ENCODE results near the gene STAT3. TPM values are rescaled to one million over a fixed set of nuclear protein-coding genes. Genes with fewer than 3 reads are reported as not detected.

The STAT3 gene
- total and polyA plus RNA-seq, 9 of the 15 experiments (the other 6 are each of a cell fraction or from before 2014, with no cell fraction given), result 90.0 to 179 (median 114) TPM

DNA sequence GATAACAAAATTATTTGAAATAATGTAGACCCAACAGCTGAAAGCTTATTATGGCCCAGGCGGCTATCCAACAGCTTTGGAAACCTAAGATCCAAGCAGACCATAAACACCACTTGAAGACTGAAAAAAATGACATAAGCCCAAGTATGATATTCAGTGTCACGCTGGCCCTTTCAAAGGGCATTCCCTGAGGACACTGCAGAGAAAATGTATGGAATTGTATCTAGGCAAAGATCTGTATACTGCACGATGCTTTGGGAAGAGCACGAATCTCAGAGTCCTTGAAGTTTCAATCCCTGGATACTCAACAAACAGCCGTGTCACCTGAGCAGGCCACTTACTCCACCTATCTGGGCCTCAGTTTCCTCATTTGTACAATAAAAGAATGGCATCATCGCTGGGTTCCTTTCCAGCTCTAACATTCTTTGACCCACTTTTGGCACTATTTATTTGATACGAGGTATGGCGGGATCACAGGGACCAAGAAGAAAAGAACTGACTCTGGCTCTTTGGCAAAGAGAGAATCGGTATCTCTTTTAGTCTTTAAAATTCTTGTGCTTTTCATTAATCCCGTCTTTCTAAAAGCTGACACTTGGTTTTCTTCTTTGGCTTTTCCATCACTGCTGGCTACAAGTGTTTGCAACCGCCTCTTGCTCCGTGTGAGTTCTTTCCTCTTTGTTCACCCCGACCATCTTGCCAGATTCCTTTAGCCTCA is 113.3 kb downstream of the STAT3 start (continued):
- TF ChIP-seq, protein P1, sequence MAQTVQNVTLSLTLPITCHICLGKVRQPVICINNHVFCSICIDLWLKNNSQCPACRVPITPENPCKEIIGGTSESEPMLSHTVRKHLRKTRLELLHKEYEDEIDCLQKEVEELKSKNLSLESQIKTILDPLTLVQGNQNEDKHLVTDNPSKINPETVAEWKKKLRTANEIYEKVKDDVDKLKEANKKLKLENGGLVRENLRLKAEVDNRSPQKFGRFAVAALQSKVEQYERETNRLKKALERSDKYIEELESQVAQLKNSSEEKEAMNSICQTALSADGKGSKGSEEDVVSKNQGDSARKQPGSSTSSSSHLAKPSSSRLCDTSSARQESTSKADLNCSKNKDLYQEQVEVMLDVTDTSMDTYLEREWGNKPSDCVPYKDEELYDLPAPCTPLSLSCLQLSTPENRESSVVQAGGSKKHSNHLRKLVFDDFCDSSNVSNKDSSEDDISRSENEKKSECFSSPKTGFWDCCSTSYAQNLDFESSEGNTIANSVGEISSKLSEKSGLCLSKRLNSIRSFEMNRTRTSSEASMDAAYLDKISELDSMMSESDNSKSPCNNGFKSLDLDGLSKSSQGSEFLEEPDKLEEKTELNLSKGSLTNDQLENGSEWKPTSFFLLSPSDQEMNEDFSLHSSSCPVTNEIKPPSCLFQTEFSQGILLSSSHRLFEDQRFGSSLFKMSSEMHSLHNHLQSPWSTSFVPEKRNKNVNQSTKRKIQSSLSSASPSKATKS (CRISPR knock-in tag; IDR thresholded peaks at IDR 0.05), result 0 out of 2 replicates have a peak, but pooled peaks have one; percentile 6
- TF ChIP-seq, protein P2, sequence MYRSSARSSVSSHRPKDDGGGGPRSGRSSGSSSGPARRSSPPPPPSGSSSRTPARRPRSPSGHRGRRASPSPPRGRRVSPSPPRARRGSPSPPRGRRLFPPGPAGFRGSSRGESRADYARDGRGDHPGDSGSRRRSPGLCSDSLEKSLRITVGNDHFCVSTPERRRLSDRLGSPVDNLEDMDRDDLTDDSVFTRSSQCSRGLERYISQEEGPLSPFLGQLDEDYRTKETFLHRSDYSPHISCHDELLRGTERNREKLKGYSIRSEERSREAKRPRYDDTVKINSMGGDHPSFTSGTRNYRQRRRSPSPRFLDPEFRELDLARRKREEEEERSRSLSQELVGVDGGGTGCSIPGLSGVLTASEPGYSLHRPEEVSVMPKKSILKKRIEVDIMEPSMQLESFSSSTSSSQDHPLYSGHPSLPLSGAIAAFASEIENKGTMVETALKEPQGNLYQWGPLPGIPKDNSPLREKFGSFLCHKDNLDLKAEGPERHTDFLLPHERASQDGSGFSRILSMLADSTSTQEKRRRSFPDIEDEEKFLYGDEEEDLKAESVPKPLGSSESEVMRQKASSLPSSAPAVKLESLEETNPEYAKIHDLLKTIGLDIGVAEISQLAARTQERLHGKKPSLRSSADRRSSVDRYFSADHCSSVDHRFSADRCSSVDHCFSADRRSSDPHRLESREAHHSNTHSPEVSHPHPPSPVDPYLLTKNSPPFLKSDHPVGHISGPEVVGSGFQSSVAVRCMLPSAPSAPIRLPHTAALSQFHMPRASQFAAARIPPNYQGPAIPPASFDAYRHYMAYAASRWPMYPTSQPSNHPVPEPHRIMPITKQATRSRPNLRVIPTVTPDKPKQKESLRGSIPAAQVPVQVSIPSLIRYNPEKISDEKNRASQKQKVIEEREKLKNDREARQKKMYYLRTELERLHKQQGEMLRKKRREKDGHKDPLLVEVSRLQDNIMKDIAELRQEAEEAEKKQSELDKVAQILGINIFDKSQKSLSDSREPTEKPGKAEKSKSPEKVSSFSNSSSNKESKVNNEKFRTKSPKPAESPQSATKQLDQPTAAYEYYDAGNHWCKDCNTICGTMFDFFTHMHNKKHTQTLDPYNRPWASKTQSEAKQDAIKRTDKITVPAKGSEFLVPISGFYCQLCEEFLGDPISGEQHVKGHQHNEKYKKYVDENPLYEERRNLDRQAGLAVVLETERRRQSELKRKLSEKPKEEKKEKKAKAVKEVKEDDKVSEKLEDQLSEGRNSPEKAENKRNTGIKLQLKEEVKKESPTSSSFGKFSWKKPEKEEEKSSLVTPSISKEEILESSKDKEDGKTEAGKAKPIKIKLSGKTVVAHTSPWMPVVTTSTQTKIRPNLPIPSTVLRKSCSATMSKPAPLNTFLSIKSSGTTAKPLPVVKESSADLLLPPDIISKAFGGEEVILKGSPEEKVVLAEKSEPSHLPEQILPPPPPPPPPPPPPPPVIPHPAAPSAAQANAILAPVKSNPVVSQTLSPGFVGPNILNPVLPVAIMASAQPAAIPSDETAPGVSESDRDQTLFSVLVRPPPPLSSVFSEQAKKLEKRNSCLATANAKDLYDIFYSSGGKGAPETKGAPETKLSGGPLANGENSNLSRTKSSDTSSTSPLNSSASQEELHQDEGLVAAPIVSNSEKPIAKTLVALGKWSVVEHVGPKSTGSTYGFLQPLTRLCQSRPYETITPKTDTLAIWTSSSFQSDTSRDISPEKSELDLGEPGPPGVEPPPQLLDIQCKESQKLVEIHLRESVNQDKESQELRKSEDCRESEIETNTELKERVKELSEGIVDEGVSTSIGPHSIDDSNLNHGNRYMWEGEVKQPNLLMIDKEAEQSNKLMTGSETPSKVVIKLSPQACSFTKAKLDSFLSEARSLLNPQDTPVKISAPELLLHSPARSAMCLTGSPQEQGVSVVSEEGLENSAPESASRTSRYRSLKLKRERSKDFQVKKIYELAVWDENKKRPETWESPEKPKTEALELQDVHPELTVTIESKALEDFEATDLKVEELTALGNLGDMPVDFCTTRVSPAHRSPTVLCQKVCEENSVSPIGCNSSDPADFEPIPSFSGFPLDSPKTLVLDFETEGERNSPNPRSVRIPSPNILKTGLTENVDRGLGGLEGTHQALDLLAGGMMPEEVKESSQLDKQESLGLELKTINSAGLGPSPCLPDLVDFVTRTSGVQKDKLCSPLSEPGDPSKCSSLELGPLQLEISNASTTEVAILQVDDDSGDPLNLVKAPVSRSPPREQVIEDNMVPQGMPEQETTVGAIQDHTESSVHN (IDR thresholded peaks at IDR 0.05; ENCODE audit: borderline replicate concordance in 1 of 2, low read depth in 1 of 2), result 0 out of 4 replicates have a peak, but pooled peaks of 1 of the 2 experiments have one; percentile 42
- TF ChIP-seq ZNF354B (CRISPR knock-in tag; IDR thresholded peaks at IDR 0.05), result no peak
- TF ChIP-seq, protein P3, sequence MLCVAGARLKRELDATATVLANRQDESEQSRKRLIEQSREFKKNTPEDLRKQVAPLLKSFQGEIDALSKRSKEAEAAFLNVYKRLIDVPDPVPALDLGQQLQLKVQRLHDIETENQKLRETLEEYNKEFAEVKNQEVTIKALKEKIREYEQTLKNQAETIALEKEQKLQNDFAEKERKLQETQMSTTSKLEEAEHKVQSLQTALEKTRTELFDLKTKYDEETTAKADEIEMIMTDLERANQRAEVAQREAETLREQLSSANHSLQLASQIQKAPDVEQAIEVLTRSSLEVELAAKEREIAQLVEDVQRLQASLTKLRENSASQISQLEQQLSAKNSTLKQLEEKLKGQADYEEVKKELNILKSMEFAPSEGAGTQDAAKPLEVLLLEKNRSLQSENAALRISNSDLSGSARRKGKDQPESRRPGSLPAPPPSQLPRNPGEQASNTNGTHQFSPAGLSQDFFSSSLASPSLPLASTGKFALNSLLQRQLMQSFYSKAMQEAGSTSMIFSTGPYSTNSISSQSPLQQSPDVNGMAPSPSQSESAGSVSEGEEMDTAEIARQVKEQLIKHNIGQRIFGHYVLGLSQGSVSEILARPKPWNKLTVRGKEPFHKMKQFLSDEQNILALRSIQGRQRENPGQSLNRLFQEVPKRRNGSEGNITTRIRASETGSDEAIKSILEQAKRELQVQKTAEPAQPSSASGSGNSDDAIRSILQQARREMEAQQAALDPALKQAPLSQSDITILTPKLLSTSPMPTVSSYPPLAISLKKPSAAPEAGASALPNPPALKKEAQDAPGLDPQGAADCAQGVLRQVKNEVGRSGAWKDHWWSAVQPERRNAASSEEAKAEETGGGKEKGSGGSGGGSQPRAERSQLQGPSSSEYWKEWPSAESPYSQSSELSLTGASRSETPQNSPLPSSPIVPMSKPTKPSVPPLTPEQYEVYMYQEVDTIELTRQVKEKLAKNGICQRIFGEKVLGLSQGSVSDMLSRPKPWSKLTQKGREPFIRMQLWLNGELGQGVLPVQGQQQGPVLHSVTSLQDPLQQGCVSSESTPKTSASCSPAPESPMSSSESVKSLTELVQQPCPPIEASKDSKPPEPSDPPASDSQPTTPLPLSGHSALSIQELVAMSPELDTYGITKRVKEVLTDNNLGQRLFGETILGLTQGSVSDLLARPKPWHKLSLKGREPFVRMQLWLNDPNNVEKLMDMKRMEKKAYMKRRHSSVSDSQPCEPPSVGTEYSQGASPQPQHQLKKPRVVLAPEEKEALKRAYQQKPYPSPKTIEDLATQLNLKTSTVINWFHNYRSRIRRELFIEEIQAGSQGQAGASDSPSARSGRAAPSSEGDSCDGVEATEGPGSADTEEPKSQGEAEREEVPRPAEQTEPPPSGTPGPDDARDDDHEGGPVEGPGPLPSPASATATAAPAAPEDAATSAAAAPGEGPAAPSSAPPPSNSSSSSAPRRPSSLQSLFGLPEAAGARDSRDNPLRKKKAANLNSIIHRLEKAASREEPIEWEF (CRISPR knock-in tag; IDR thresholded peaks at IDR 0.05), result no peak
- TF ChIP-seq, protein P4, sequence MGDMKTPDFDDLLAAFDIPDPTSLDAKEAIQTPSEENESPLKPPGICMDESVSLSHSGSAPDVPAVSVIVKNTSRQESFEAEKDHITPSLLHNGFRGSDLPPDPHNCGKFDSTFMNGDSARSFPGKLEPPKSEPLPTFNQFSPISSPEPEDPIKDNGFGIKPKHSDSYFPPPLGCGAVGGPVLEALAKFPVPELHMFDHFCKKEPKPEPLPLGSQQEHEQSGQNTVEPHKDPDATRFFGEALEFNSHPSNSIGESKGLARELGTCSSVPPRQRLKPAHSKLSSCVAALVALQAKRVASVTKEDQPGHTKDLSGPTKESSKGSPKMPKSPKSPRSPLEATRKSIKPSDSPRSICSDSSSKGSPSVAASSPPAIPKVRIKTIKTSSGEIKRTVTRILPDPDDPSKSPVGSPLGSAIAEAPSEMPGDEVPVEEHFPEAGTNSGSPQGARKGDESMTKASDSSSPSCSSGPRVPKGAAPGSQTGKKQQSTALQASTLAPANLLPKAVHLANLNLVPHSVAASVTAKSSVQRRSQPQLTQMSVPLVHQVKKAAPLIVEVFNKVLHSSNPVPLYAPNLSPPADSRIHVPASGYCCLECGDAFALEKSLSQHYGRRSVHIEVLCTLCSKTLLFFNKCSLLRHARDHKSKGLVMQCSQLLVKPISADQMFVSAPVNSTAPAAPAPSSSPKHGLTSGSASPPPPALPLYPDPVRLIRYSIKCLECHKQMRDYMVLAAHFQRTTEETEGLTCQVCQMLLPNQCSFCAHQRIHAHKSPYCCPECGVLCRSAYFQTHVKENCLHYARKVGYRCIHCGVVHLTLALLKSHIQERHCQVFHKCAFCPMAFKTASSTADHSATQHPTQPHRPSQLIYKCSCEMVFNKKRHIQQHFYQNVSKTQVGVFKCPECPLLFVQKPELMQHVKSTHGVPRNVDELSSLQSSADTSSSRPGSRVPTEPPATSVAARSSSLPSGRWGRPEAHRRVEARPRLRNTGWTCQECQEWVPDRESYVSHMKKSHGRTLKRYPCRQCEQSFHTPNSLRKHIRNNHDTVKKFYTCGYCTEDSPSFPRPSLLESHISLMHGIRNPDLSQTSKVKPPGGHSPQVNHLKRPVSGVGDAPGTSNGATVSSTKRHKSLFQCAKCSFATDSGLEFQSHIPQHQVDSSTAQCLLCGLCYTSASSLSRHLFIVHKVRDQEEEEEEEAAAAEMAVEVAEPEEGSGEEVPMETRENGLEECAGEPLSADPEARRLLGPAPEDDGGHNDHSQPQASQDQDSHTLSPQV (IDR thresholded peaks at IDR 0.05), result 0 out of 2 replicates have a peak, but pooled peaks have one; percentile 32
